K562 treated with DMSO at 1 percent for 4 hours (cell line): ENCODE data around the gene RAB8A. TPM values are rescaled to one million over a fixed set of nuclear protein-coding genes. Genes with fewer than 3 reads are reported as not detected.

Source experiments
- total RNA-seq: library from RNA; unstranded; fragments of 300-600 nt; gene quantifications from 2 replicates; pipeline ENCODE4 v1.2.3, GENCODE V29; 2022; ENCODE audit not compliant: insufficient read depth

RAB8A gene
- total RNA-seq = 20.6 and 28.4 TPM in 2 replicates

DNA sequence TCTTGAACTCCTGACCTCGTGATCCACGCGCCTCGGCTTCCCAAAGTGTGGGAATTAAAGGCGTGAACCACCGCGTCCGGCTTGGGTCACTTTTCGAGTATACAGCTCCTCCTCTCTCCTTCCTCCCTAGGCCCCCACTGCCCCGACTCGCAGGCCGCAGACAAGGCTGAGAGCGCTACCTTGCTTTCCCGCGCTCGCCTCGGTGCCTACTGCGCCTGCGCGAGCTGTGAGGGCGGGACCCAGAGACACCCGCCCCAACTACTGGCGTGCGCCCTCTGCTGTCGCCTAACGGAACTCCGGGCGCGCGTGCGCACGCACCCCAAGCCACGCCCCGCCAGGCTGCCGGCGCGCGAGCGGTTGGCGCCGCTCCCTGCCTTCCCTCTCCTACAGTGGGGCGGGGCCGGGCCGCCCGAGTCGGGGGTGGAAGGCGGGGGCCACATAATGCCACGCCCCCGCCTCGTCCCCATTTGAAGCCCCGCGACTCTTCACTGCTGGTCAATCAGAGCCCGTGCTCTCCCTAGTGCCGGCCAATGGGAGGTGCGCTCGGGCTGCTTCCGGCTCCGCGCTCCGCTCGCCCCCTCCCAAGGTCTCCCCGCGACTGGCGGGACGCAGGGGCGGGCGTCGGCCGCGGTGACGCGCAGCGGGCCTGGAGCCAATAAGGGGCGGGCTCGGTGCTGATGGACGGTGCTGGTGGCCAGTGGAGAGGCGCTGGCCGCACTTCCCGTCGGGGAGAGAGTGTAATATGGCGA, at the start of gene RAB8A:
Gene RAB8A, plus strand, starts transcription at position 730 of the 749 bp plus-strand sequence. Its CDS starts 13 bp downstream, at position 743.

DNA sequence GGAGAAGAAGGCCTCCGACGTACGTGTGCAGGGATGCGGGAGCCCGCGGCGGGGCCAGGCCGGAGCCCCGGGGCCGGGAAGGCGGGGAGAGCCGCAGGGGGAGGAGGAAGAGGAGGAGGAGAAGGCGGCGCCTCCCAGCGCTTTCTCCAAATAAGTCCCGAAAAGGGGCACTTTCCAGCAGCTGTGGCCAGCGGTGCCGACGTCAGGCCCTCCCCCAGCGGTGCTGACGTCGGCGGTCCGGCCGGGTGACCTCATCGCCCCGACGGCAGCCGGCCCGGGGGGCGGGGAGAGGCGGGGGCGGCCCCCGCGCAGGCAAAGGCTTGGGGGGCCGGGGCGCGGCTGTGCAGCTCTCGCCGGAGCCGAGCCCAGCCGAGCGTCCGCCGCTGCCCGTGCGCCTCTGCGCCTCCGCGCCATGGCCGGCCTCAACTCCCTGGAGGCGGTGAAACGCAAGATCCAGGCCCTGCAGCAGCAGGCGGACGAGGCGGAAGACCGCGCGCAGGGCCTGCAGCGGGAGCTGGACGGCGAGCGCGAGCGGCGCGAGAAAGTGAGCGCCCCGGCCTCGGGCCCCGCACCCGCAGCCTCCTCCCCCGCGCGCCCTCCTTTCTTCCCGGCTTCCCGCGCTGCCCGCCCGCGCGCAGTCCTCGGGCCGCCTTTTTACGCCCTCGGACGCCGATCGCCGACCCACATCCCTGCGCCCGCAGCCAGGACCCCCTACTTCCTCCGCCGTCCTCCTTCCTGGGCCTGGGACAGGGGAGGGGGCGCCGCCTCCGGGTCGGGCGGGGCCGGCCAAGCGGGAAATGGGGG, 35.3 kb upstream of the RAB8A start, which contains the start of gene TPM4:
Gene TPM4, plus strand, starts transcription at position 342 of the 804 bp plus-strand sequence. Its CDS starts 71 bp downstream, at position 413.

DNA sequence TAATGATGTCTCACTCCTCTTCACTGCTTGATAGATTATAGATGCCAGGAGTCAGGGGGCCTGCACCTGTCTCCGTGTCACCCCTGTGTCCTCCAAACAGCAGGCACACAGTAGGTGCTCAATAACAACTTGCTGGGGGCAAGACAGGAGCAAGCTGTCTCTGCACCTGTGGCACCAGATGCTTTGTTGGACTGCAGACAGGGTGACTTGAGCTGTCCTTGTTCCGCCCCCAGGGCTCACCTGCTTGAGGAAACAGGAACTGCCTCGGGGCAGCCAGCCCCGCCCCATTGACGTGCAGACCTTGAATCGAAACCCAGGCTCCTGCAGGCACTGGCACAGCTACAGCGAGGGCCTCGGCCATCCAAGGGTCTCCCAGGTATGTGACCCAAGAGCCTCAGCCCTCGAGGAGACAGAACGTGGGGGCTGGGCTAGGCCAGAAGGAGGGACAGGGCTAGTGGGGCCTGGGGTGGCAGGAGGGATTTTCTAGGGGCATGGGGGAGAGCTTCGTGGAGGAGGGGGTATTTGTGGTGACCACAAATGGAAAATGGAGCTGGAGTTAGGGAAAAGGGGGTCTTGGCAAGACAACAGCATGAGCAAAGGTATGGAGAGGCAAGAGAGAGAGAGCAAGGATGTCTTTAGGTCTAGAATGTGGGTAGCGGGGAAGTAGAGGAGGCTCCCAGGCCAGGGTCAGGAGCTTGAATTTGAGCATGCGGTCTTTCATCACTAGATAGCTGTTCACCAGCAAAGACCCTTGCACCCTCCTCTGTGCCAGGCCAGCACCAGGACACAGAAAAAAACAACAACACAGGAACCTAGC, 31.9 kb downstream of the RAB8A start, which contains the start of gene HSH2D:
Gene HSH2D, plus strand, starts transcription at position 287 of the 817 bp plus-strand sequence. CDS start 5,066 bp downstream, outside the sequence.

Other genes starting within 250 kb of the RAB8A start
- 0.45 TPM in 1 of 2 replicates, not detected in the other for gene CYP4F2, start 213.8 kb upstream of the RAB8A start, total RNA-seq
- gene CYP4F11, start 177.4 kb upstream of the RAB8A start, total RNA-seq = not detected in 2 replicates
- gene OR10H4, start 162.9 kb upstream of the RAB8A start, total RNA-seq = not detected in 2 replicates
- 135 and 144 TPM in 2 replicates for gene TPM4, start 35.4 kb upstream of the RAB8A start, total RNA-seq
- 1.0 TPM in 1 of 2 replicates, not detected in the other for gene HSH2D, start 31.8 kb downstream of the RAB8A start, total RNA-seq
- gene CIB3, start 61.6 kb downstream of the RAB8A start, total RNA-seq = not detected in 2 replicates
- 80.7 and 92.2 TPM in 2 replicates for gene FAM32A, start 73.5 kb downstream of the RAB8A start, total RNA-seq
- 72.0 and 76.6 TPM in 2 replicates for gene AP1M1, start 86.0 kb downstream of the RAB8A start, total RNA-seq
- gene KLF2, start 212.9 kb downstream of the RAB8A start, total RNA-seq = 0.64 and 1.1 TPM in 2 replicates